Inflammatory macrophage treated with lipopolysaccharide for 4 hours (primary cell): ENCODE measurements around the gene BCL11B.

Experiments
- DNase-seq: peaks from one replicate; pipeline ENCODE4 v3.0.0-alpha.2; 2020

The BCL11B gene

GRCh38 chr14:99129998-99130397 is 142.0 kb downstream of the BCL11B start:
- DNase-seq: no peak

- no peak for DNase-seq
Observed at GRCh38 chr14:99129211-99129696, 142.7 kb downstream of the BCL11B start.

- no peak for DNase-seq
Observed at GRCh38 chr14:99128185-99128584, 143.8 kb downstream of the BCL11B start.

- DNase-seq: no peak
Observed at GRCh38 chr14:99127651-99128167, 144.3 kb downstream of the BCL11B start.

GRCh38 chr14:99125616-99126431 is 146.2 kb downstream of the BCL11B start:
- DNase-seq: no peak

- DNase-seq: no peak
Observed at GRCh38 chr14:99125113-99125512, 146.9 kb downstream of the BCL11B start.

GRCh38 chr14:99124482-99125105 is 147.4 kb downstream of the BCL11B start:
- no peak for DNase-seq

- no peak for DNase-seq
Observed at GRCh38 chr14:99123208-99123870, 148.7 kb downstream of the BCL11B start.

GRCh38 chr14:99122521-99123125 is 149.4 kb downstream of the BCL11B start:
- no peak for DNase-seq

GRCh38 chr14:99121319-99121875 is 150.6 kb downstream of the BCL11B start:
- no peak for DNase-seq

- no peak for DNase-seq
Observed at GRCh38 chr14:99120526-99121318, 151.3 kb downstream of the BCL11B start.

- DNase-seq: no peak
Observed at GRCh38 chr14:99119554-99120525, 152.2 kb downstream of the BCL11B start.
